HAP-1 (cell line): ENCODE data around the gene OOSP2.
"Not testable (repeated sequence)": the region's sequence is repeated elsewhere in the genome, so short reads cannot be mapped to it uniquely, and the experiment has no call there.

Experiments used
- DNase-seq, 2 experiments: peaks; one replicate each; pipeline ENCODE4 v3.0.0-alpha.2; 2016 to 2020; ENCODE audit warnings: low spot score in 2 of 2
- H3K27me3 ChIP-seq: fragments of 250-450 bp; sonication (Bioruptor Pico); 2 replicates; pipeline ENCODE4 v1.5.1; 2020; ENCODE audit warnings: low read depth, mild to moderate bottlenecking, moderate library complexity
- H3K36me3 ChIP-seq: fragments of 250-450 bp; sonication (Bioruptor Pico); replicated peaks from 2 replicates; pipeline ENCODE4 v1.5.1; 2020; ENCODE audit warnings: mild to moderate bottlenecking
- H3K4me1 ChIP-seq: fragments of 250-450 bp; sonication (Bioruptor Pico); 2 replicates; pipeline ENCODE4 v1.5.1; 2020; ENCODE audit warnings: mild to moderate bottlenecking
- H3K4me3 ChIP-seq: fragments of 250-450 bp; sonication (Bioruptor Pico); 2 replicates; pipeline ENCODE4 v1.5.1; 2020; ENCODE audit warnings: mild to moderate bottlenecking, moderate library complexity
- H3K9me3 ChIP-seq: fragments of 250-450 bp; sonication (Bioruptor Pico); 2 replicates; pipeline ENCODE4 v1.5.1; 2020; ENCODE audit warnings: mild to moderate bottlenecking, moderate library complexity
- in situ Hi-C: fragments of 300-500 bp; cut with MboI; formaldehyde crosslinking; loops from 3 replicates; pipeline ENCODE4 v1.14.3; 2020; ENCODE audit warnings: low sequenced_read_pairs, inconsistent platforms, mixed read lengths

Gene OOSP2

GRCh38 chr11:60040109-60040508, at the start of gene OOSP2:
TSS of gene OOSP2 (plus strand) at chr11:60040409. CDS start at chr11:60040460, 51 bp downstream.
- DNase-seq = no peak
- Histone ChIP-seq H3K27me3 (no peaks in the 10 kb centered on the region), H3K9me3 (no peaks in the 10 kb centered on the region), H3K4me3 (no peak within 1 kb of the TSS), H3K4me1 (peaks cover 5% of the 10 kb centered on the region), H3K36me3 (no peaks in the 10 kb centered on the region)
- in situ Hi-C loops = no loop called here

GRCh38 chr11:59990421-59990820, 49.8 kb upstream of the OOSP2 start:
- H3K36me3 ChIP-seq = no peaks in the 10 kb centered on the region
- no peak overlapping the region for H3K4me3 ChIP-seq
- DNase-seq = no peak
- in situ Hi-C loops = no loop called here
- H3K27me3 ChIP-seq = no peaks in the 10 kb centered on the region
- no peaks in the 10 kb centered on the region for H3K9me3 ChIP-seq
- H3K4me1 ChIP-seq = no peaks in the 10 kb centered on the region

GRCh38 chr11:59992425-59992824, 47.8 kb upstream of the OOSP2 start:
- Histone ChIP-seq H3K4me1 (no peaks in the 10 kb centered on the region), H3K36me3 (no peaks in the 10 kb centered on the region), H3K4me3 (no peak overlapping the region), H3K9me3 (no peaks in the 10 kb centered on the region), H3K27me3 (no peaks in the 10 kb centered on the region)
- no peak for DNase-seq
- in situ Hi-C loops = no loop called here

GRCh38 chr11:59997800-59998199, 42.4 kb upstream of the OOSP2 start:
- Histone ChIP-seq H3K4me3 (no peak overlapping the region), H3K27me3 (no peaks in the 10 kb centered on the region), H3K9me3 (no peaks in the 10 kb centered on the region), H3K4me1 (no peaks in the 10 kb centered on the region), H3K36me3 (no peaks in the 10 kb centered on the region)
- no peak for DNase-seq
- in situ Hi-C loops = no loop called here

- DNase-seq = no peak
- Histone ChIP-seq H3K4me3 (no peak overlapping the region), H3K27me3 (no peaks in the 10 kb centered on the region), H3K4me1 (no peaks in the 10 kb centered on the region), H3K9me3 (no peaks in the 10 kb centered on the region), H3K36me3 (no peaks in the 10 kb centered on the region)
- in situ Hi-C loops = no loop called here
Measured at GRCh38 chr11:59999691-60000090, 40.5 kb upstream of the OOSP2 start.

- no peak overlapping the region for H3K4me3 ChIP-seq
- H3K9me3 ChIP-seq = no peaks in the 10 kb centered on the region
- H3K4me1 ChIP-seq = no peaks in the 10 kb centered on the region
- in situ Hi-C loops = no loop called here
- no peak for DNase-seq
- no peaks in the 10 kb centered on the region for H3K27me3 ChIP-seq
- no peaks in the 10 kb centered on the region for H3K36me3 ChIP-seq
Measured at GRCh38 chr11:60003729-60004128, 36.5 kb upstream of the OOSP2 start.

- H3K4me1 ChIP-seq = no peaks in the 10 kb centered on the region
- DNase-seq = no peak
- in situ Hi-C loops = no loop called here
- no peaks in the 10 kb centered on the region for H3K36me3 ChIP-seq
- H3K4me3 ChIP-seq = no peak overlapping the region
- no peaks in the 10 kb centered on the region for H3K27me3 ChIP-seq
- H3K9me3 ChIP-seq = no peaks in the 10 kb centered on the region
Measured at GRCh38 chr11:60005360-60005759, 34.8 kb upstream of the OOSP2 start.

GRCh38 chr11:60016881-60017280, 23.3 kb upstream of the OOSP2 start, which contains the start of gene OOSP4B:
TSS of gene OOSP4B (plus strand) at chr11:60017181.
- no peak for DNase-seq
- no peaks in the 10 kb centered on the region for H3K27me3 ChIP-seq
- H3K4me1 ChIP-seq = peaks cover 6% of the 10 kb centered on the region; the same call in 1 of the 2 replicates
- in situ Hi-C loops = no loop called here
- H3K4me3 ChIP-seq = no peak within 1 kb of the TSS
- H3K36me3 ChIP-seq = no peaks in the 10 kb centered on the region
- no peaks in the 10 kb centered on the region for H3K9me3 ChIP-seq

GRCh38 chr11:60018058-60018457, 22.2 kb upstream of the OOSP2 start:
- Histone ChIP-seq H3K27me3 (no peaks in the 10 kb centered on the region), H3K4me1 (peaks cover 6% of the 10 kb centered on the region; the same call in 1 of the 2 replicates), H3K9me3 (no peaks in the 10 kb centered on the region), H3K4me3 (no peak overlapping the region), H3K36me3 (no peaks in the 10 kb centered on the region)
- no peak for DNase-seq
- in situ Hi-C loops = no loop called here

GRCh38 chr11:60020376-60020775, 19.8 kb upstream of the OOSP2 start:
- H3K4me1 ChIP-seq, H3K36me3 ChIP-seq, H3K4me3 ChIP-seq, H3K27me3 ChIP-seq, H3K9me3 ChIP-seq, DNase-seq, in situ Hi-C loops: not testable (repeated sequence)

- no peak overlapping the region for H3K4me3 ChIP-seq
- H3K27me3 ChIP-seq = no peaks in the 10 kb centered on the region
- no peak for DNase-seq
- in situ Hi-C loops = no loop called here
- H3K36me3 ChIP-seq = no peaks in the 10 kb centered on the region
- no peaks in the 10 kb centered on the region for H3K4me1 ChIP-seq
- no peaks in the 10 kb centered on the region for H3K9me3 ChIP-seq
Measured at GRCh38 chr11:60029015-60029632, 11.1 kb upstream of the OOSP2 start.

- H3K27me3 ChIP-seq, DNase-seq, in situ Hi-C loops, H3K4me3 ChIP-seq, H3K9me3 ChIP-seq, H3K4me1 ChIP-seq, H3K36me3 ChIP-seq: not testable (repeated sequence)
Measured at GRCh38 chr11:60050422-60050821, 10.2 kb downstream of the OOSP2 start.

- in situ Hi-C loops, H3K27me3 ChIP-seq, DNase-seq, H3K36me3 ChIP-seq, H3K4me3 ChIP-seq, H3K9me3 ChIP-seq, H3K4me1 ChIP-seq: not testable (repeated sequence)
Measured at GRCh38 chr11:60050839-60051238, 10.6 kb downstream of the OOSP2 start.

GRCh38 chr11:60056349-60056969, 16.2 kb downstream of the OOSP2 start, which contains the start of gene MS4A3:
TSS of gene MS4A3 (plus strand) at chr11:60056665. CDS start at chr11:60061161, 4,496 bp downstream.
- Histone ChIP-seq H3K27me3 (no peaks in the 10 kb centered on the region), H3K36me3 (no peaks in the 10 kb centered on the region), H3K4me1 (peaks cover 14% of the 10 kb centered on the region), H3K4me3 (no peak within 1 kb of the TSS), H3K9me3 (no peaks in the 10 kb centered on the region)
- DNase-seq = no peak
- in situ Hi-C loops = no loop called here
